Activated T-cell treated with anti-CD3 and anti-CD28 coated beads, Interleukin-2, amount 50 U/mL, for 72 hours (primary cell): ENCODE measurements around the gene RFNG. TPM values are rescaled to one million over a fixed set of nuclear protein-coding genes. Genes with fewer than 3 reads are reported as not detected.
"Not testable (repeated sequence)": the region's sequence is repeated elsewhere in the genome, so short reads cannot be mapped to it uniquely, and the experiment has no call there.

Experiments
- ATAC-seq, 2 donors: fragments of 150-1000 bp; cut with Tn5 transposase; replicated peaks in 1 of 2; 2 replicates each; pipeline ENCODE4 v1.10.0; 2021; ENCODE audit warnings: moderate library complexity in 2 of 2, mild to moderate bottlenecking in 1 of 2
- DNase-seq, 2 donors: peaks; one replicate each; pipeline ENCODE4 v3.0.0; 2021 to 2022; ENCODE audit warnings: mixed read lengths in 1 of 2
- H3K27ac Mint-ChIP-seq: one replicate; pipeline ENCODE4 v1.8.0; 2022; ENCODE audit warnings: mild to moderate bottlenecking, moderate library complexity, mixed read lengths
- H3K27me3 Mint-ChIP-seq: one replicate; pipeline ENCODE4 v1.8.0; 2022; ENCODE audit warnings: low read depth, mixed read lengths
- H3K36me3 Mint-ChIP-seq, 2 donors: one replicate each; pipeline ENCODE4 v1.8.0; 2022; ENCODE audit warnings: mixed read lengths in 2 of 2, mild to moderate bottlenecking in 1 of 2; ENCODE audit not compliant: insufficient read depth in 2 of 2
- H3K4me1 Mint-ChIP-seq: one replicate; pipeline ENCODE4 v1.8.0; 2022; ENCODE audit warnings: low read depth, mixed read lengths
- H3K4me3 Mint-ChIP-seq, 2 donors: one replicate each; pipeline ENCODE4 v1.8.0; 2022; ENCODE audit warnings: mild to moderate bottlenecking in 2 of 2, mixed read lengths in 2 of 2, moderate library complexity in 2 of 2
- H3K9me3 Mint-ChIP-seq, 2 donors: one replicate each; pipeline ENCODE4 v1.8.0; 2022; ENCODE audit warnings: mixed read lengths in 2 of 2
- total RNA-seq, 2 donors: library from RNA; stranded (reverse); gene quantifications; one replicate each; pipeline ENCODE4 v1.2.3, GENCODE V29; 2022

Gene RFNG
- total RNA-seq, 2 donors from 2014 or later: 31.0 to 42.2 TPM

- no peak for ATAC-seq
- H3K4me3 Mint-ChIP-seq: no peak overlapping the region
- H3K36me3 Mint-ChIP-seq: no peaks in the 10 kb centered on the region
Observed at GRCh38 chr17:82045936-82046484, 5.6 kb downstream of the RFNG start.

DNA sequence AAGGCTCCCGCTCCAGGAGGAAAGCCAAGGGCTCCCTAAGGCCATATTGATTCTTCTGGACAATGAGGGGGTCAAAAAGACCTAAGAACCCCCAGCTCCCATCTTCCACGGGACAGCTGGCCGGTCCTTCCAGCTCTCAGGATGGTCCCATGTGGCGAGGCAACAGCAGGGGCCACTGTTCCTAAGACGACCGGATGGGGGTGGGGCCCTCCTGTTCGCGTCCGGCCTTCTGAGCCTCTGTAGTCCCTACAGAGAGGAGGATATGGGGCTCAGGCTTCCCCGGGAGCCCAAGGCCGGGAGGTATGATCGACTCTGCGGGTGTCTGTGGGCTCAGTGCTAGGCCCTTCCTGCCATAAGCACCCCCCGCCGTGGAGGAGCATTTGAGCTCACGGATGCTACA, 8.1 kb downstream of the RFNG start:
- ATAC-seq: no peak

More at GRCh38 chr17:82045936-82046484, 5.6 kb downstream of the RFNG start:
- DNase-seq: no peak
- Mint-ChIP-seq H3K9me3 (no peaks in the 10 kb centered on the region), H3K27me3 (no peaks in the 10 kb centered on the region), H3K27ac (no peak overlapping the region), H3K4me1 (peaks cover 7% of the 10 kb centered on the region)

DNA sequence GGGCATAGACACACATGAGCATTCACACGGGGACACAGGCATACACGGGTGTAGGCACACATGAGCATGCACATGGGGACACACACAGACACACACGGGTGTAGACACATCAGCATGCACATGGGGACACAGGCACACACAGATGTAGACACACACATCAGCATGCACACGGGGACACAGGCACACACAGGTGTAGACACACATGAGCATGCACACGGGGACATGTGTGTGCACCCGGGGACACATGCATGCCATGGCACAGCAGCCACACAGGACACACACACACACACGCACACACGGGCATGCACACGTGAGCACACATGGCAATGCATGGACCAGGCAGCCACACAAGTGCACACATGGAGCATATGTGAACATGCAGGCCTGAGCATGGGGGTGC, 9.0 kb downstream of the RFNG start:
- ATAC-seq (no peak), DNase-seq (no peak)
- Mint-ChIP-seq H3K36me3 (no peaks in the 10 kb centered on the region), H3K27me3 (no peaks in the 10 kb centered on the region), H3K27ac (no peak overlapping the region), H3K4me3 (no peak overlapping the region), H3K4me1 (peaks cover 7% of the 10 kb centered on the region), H3K9me3 (no peaks in the 10 kb centered on the region)

More for the DNA sequence above, 8.1 kb downstream of the RFNG start:
- H3K4me1 Mint-ChIP-seq: no peaks in the 10 kb centered on the region
- no peak overlapping the region for H3K4me3 Mint-ChIP-seq
- no peaks in the 10 kb centered on the region for H3K36me3 Mint-ChIP-seq
- no peak for DNase-seq
- H3K9me3 Mint-ChIP-seq: no peaks in the 10 kb centered on the region
- no peaks in the 10 kb centered on the region for H3K27me3 Mint-ChIP-seq
- no peak overlapping the region for H3K27ac Mint-ChIP-seq

GRCh38 chr17:82041144-82041814, 10.3 kb downstream of the RFNG start:
- ATAC-seq (no peak), DNase-seq (no peak)
- Mint-ChIP-seq H3K27me3 (no peaks in the 10 kb centered on the region), H3K27ac (no peak overlapping the region), H3K4me3 (no peak overlapping the region), H3K36me3 (no peaks in the 10 kb centered on the region), H3K9me3 (no peaks in the 10 kb centered on the region), H3K4me1 (peaks cover 8% of the 10 kb centered on the region)

- H3K27me3 Mint-ChIP-seq: no peaks in the 10 kb centered on the region
- no peak overlapping the region for H3K27ac Mint-ChIP-seq
- no peaks in the 10 kb centered on the region for H3K9me3 Mint-ChIP-seq
- no peak overlapping the region for H3K4me3 Mint-ChIP-seq
- DNase-seq (no peak), ATAC-seq (no peak)
- H3K36me3 Mint-ChIP-seq: no peaks in the 10 kb centered on the region
- peaks cover 8% of the 10 kb centered on the region for H3K4me1 Mint-ChIP-seq
Observed at GRCh38 chr17:82039695-82040299, 11.8 kb downstream of the RFNG start.

- H3K4me3 Mint-ChIP-seq: peak overlapping the region; percentile 13 to 42
Observed at GRCh38 chr17:82038796-82039409, 12.7 kb downstream of the RFNG start.

DNA sequence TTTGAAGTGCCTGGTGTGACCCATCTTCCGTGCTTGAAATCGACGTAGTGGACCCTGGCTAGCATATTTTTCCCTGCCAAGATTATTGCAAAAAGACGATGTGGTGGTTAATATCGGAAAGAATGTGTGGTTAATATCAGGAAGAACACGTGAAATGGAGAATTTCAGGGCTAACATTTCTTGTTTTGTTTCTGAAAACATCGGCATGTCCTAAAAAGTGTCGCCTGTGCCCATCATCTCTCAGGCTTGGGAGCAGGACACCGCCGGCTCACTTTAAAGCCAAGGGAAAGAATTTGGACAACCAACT, 13.8 kb downstream of the RFNG start:
- no peaks in the 10 kb centered on the region for H3K27me3 Mint-ChIP-seq

More at GRCh38 chr17:82038796-82039409, 12.7 kb downstream of the RFNG start:
- H3K4me1 Mint-ChIP-seq, H3K27ac Mint-ChIP-seq, H3K9me3 Mint-ChIP-seq, ATAC-seq, DNase-seq, H3K27me3 Mint-ChIP-seq, H3K36me3 Mint-ChIP-seq: not testable (repeated sequence)

GRCh38 chr17:82037092-82037888, 14.3 kb downstream of the RFNG start, which contains the start of gene DCXR:
TSS of gene DCXR (minus strand) at chr17:82037697. CDS start at chr17:82037682, 15 bp downstream.
- H3K4me3 Mint-ChIP-seq: peak within 1 kb of the TSS; percentile 86 to 89
- H3K27ac Mint-ChIP-seq: peak within 1 kb of the TSS; percentile 41
- H3K4me1 Mint-ChIP-seq: peaks cover 12% of the 10 kb centered on the region
- H3K36me3 Mint-ChIP-seq: no peaks in the 10 kb centered on the region
- ATAC-seq: peak; percentile 95 to 96
- DNase-seq: peak; percentile 99
- H3K9me3 Mint-ChIP-seq: no peaks in the 10 kb centered on the region
- no peaks in the 10 kb centered on the region for H3K27me3 Mint-ChIP-seq

More for the DNA sequence above, 13.8 kb downstream of the RFNG start:
- Mint-ChIP-seq H3K27ac (peak overlapping the region; percentile 41), H3K9me3 (no peaks in the 10 kb centered on the region), H3K36me3 (no peaks in the 10 kb centered on the region), H3K4me1 (peaks cover 11% of the 10 kb centered on the region), H3K4me3 (peak overlapping the region; percentile 86 to 89)
- no peak for DNase-seq
- ATAC-seq: no peak

DNA sequence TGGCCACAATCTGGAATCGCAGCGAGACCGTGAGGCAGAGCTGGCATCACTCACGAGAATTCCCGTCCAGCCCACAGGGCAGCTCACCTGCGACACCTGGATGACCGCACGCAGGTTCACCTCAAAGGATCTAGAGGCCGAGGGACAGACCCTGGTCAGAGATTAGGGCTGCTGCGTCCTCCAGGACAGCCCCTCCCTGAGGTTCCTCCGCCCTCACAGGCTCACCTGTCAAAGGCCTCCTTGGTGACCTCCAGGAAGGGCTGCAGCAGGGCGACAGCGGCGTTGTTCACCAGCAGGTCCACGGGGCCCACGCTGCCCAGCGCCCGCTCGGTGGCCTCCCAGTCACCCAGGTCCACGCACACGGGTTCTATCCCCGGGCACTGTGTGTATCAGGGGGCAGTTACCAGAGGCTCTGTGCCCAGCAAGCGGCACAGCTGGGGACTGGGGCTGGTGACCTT, 14.9 kb downstream of the RFNG start:
- no peaks in the 10 kb centered on the region for H3K36me3 Mint-ChIP-seq
- peak overlapping the region; percentile 86 to 89 for H3K4me3 Mint-ChIP-seq
- H3K27me3 Mint-ChIP-seq: no peaks in the 10 kb centered on the region
- no peak for DNase-seq
- H3K27ac Mint-ChIP-seq: no peak overlapping the region
- no peak for ATAC-seq
- peaks cover 12% of the 10 kb centered on the region for H3K4me1 Mint-ChIP-seq
- no peaks in the 10 kb centered on the region for H3K9me3 Mint-ChIP-seq

- H3K36me3 Mint-ChIP-seq: no peaks in the 10 kb centered on the region
- no peaks in the 10 kb centered on the region for H3K27me3 Mint-ChIP-seq
- ATAC-seq (no peak), DNase-seq (no peak)
- peak overlapping the region; percentile 86 to 89 for H3K4me3 Mint-ChIP-seq
- no peak overlapping the region for H3K27ac Mint-ChIP-seq
- H3K9me3 Mint-ChIP-seq: no peaks in the 10 kb centered on the region
- H3K4me1 Mint-ChIP-seq: peaks cover 12% of the 10 kb centered on the region
Observed at GRCh38 chr17:82035956-82036633, 15.5 kb downstream of the RFNG start.

DNA sequence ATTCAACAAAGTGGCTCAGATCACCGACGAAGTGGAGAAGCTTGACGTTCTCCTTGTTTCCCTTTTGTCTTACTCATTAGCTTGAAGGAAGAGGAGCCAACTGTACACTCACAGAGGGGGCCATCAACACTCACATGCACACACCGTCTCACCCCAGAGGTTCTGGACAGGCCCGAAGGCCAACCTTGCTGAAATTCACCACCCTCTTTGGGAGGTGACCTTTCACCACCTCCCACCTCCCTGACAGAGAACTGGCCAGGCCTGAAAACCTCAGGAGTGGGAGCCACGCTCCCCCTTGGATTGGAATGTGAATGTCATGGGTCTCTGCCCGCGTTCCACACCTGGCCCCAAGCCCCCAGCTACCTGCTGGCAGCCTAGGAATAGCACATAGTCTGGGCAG, 16.1 kb downstream of the RFNG start:
- no peaks in the 10 kb centered on the region for H3K36me3 Mint-ChIP-seq
- H3K4me1 Mint-ChIP-seq: peaks cover 12% of the 10 kb centered on the region
- DNase-seq (no peak), ATAC-seq (no peak)
- H3K9me3 Mint-ChIP-seq: no peaks in the 10 kb centered on the region
- H3K27ac Mint-ChIP-seq: no peak overlapping the region
- peak overlapping the region; percentile 41 to 86 for H3K4me3 Mint-ChIP-seq
- H3K27me3 Mint-ChIP-seq: no peaks in the 10 kb centered on the region

DNA sequence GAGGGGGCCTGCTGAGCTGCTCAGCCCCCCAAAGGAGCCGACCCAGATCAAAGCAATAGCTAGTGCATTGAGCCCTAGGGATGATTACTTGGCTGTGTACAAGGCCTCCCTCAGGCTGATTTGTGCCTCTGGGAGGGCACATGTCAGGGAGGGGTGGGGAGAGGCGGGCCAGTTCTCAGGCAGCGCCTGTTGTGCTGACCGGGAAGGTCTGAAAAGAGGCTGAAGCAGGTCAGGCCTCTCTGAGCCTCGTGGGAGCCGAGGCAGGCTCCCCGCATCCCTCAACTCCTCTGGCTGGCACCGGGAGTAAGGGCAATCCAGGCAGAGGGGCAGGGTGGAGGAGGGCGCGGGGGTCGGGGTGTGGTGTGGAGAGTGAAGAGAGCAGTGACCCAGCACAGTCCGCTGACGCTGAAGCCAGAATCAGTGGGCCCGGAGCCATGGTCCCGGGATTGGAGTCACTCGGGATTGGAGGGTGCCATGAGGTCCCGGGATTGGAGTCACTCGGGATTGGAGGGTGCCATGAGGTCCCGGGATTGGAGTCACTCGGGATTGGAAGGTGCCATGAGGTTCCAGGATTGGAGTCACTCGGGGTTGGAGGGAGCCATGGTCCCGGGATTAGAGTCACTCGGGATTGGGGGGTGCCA, 17.1 kb downstream of the RFNG start:
- Mint-ChIP-seq H3K4me3 (no peak overlapping the region), H3K9me3 (no peaks in the 10 kb centered on the region)

More for the DNA sequence above, 17.1 kb downstream of the RFNG start:
- DNase-seq (no peak), ATAC-seq (no peak)
- Mint-ChIP-seq H3K4me1 (peaks cover 16% of the 10 kb centered on the region), H3K27ac (no peak overlapping the region), H3K27me3 (no peaks in the 10 kb centered on the region), H3K36me3 (no peaks in the 10 kb centered on the region)
